Stimulated activated CD4-positive, alpha-beta T cell treated with anti-CD3 and anti-CD28 coated beads, Interleukin-2, amount 100 ng/mL, for 48 hours (primary cell): ENCODE data around the gene ANKS1A.
"Not testable (repeated sequence)": the region's sequence is repeated elsewhere in the genome, so short reads cannot be mapped to it uniquely, and the experiment has no call there.

Experiments used
- DNase-seq, 2 donors: peaks; one replicate each; pipeline ENCODE4 v3.0.0-alpha.2; 2020

ANKS1A gene, protein sequence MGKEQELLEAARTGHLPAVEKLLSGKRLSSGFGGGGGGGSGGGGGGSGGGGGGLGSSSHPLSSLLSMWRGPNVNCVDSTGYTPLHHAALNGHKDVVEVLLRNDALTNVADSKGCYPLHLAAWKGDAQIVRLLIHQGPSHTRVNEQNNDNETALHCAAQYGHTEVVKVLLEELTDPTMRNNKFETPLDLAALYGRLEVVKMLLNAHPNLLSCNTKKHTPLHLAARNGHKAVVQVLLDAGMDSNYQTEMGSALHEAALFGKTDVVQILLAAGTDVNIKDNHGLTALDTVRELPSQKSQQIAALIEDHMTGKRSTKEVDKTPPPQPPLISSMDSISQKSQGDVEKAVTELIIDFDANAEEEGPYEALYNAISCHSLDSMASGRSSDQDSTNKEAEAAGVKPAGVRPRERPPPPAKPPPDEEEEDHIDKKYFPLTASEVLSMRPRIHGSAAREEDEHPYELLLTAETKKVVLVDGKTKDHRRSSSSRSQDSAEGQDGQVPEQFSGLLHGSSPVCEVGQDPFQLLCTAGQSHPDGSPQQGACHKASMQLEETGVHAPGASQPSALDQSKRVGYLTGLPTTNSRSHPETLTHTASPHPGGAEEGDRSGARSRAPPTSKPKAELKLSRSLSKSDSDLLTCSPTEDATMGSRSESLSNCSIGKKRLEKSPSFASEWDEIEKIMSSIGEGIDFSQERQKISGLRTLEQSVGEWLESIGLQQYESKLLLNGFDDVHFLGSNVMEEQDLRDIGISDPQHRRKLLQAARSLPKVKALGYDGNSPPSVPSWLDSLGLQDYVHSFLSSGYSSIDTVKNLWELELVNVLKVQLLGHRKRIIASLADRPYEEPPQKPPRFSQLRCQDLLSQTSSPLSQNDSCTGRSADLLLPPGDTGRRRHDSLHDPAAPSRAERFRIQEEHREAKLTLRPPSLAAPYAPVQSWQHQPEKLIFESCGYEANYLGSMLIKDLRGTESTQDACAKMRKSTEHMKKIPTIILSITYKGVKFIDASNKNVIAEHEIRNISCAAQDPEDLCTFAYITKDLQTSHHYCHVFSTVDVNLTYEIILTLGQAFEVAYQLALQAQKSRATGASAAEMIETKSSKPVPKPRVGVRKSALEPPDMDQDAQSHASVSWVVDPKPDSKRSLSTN

GRCh38 chr6:34888874-34889555, at the start of gene ANKS1A:
TSS of gene ANKS1A (plus strand) at chr6:34889255. CDS start at chr6:34889403, 148 bp downstream.
- peak; percentile 87 to 91 for DNase-seq

- DNase-seq = no peak
Observed at GRCh38 chr6:34839666-34840352, 49.2 kb upstream of the ANKS1A start.

- not testable (repeated sequence) for DNase-seq
Observed at GRCh38 chr6:34849066-34849465, 40.0 kb upstream of the ANKS1A start.

DNA sequence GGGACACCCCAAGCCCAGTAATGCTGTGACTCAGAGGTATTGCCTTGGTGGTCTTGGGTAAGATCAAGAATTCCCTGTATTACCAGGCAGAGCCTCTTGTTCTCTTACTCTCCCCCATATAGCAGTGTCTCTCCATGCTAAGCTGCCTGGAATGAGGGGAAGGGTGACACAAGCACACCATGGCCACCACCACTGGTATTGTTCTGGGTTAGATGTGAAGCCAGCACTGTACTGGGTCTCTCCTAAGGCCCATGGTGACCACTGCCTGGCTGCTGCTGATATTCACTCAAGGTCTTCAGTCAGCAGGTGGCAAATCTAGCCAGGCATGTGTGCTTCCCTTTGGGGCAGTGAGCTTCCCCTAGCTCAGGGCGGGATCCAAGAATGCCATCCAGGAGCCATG, 37.7 kb upstream of the ANKS1A start:
- no peak for DNase-seq

GRCh38 chr6:34852406-34853085, 36.5 kb upstream of the ANKS1A start:
- DNase-seq = no peak

- no peak for DNase-seq
Observed at GRCh38 chr6:34855463-34855862, 33.6 kb upstream of the ANKS1A start.

GRCh38 chr6:34858681-34859080, 30.4 kb upstream of the ANKS1A start:
- DNase-seq = no peak

- no peak for DNase-seq
Observed at GRCh38 chr6:34859951-34860350, 29.1 kb upstream of the ANKS1A start.

- DNase-seq = no peak
Observed at GRCh38 chr6:34860776-34861175, 28.3 kb upstream of the ANKS1A start.

GRCh38 chr6:34864007-34864406, 25.0 kb upstream of the ANKS1A start:
- no peak for DNase-seq

DNA sequence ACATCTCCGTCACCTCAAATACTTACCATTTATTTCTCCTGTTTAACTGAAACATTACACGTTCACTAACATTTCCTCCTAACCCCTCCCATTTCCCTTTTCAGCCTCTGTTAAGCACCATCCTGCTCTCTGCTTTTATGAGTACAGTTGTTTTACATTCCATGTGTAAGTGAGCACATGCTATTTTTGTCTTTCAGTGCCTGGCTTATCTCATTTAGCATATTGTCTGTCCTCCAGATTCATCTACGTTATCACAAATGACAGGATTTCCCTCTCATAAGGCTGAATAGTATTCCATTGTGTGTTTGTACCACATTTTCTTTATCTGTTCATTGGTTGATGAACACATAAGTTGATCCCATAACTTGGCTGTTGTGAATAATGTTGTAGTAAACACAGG, 23.9 kb upstream of the ANKS1A start:
- DNase-seq = no peak

DNA sequence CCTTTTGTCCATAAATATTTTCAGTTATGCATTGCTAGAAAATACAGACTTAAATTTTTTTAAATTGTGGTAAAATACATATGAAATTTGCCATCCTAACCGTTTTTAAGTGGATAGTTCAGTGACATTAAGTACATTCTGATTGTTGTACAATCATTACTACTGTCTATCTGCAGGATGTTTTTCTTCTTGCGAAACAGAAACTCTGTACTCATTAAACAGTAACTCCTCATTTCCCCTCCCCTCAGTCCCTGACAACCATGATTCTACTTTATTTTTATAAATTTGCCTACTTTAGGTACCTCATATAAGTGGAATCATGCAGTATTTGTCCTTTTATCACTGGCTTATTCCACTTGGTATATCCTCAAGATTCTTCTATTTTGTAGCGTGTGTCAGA, 22.5 kb upstream of the ANKS1A start:
- no peak for DNase-seq

- DNase-seq = no peak
Observed at GRCh38 chr6:34867484-34867883, 21.6 kb upstream of the ANKS1A start.

GRCh38 chr6:34871853-34872252, 17.2 kb upstream of the ANKS1A start:
- no peak for DNase-seq

GRCh38 chr6:34872332-34872731, 16.7 kb upstream of the ANKS1A start:
- DNase-seq = no peak

- no peak for DNase-seq
Observed at GRCh38 chr6:34875292-34876213, 13.5 kb upstream of the ANKS1A start.

DNA sequence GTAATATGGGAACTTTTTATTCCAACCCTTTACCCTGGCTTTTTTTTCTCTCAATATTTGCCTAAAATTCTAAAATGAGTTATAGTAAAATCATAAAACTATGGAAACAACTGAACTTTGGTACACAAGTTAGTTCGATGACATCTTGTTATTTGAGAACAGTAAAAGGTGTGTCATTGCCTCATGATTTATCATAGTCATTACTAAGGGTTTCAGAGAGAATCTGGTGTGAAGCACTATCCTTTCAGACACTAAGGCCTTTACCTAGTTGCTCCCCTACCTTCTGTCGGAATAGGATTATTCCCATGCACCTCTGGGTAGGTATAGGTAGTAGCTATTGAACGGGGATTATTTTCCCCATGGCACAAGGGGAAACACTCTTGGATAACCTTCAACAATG, 12.6 kb upstream of the ANKS1A start:
- DNase-seq = no peak

GRCh38 chr6:34877259-34877658, 11.8 kb upstream of the ANKS1A start:
- no peak for DNase-seq

GRCh38 chr6:34877869-34878485, 11.1 kb upstream of the ANKS1A start:
- DNase-seq = no peak

DNA sequence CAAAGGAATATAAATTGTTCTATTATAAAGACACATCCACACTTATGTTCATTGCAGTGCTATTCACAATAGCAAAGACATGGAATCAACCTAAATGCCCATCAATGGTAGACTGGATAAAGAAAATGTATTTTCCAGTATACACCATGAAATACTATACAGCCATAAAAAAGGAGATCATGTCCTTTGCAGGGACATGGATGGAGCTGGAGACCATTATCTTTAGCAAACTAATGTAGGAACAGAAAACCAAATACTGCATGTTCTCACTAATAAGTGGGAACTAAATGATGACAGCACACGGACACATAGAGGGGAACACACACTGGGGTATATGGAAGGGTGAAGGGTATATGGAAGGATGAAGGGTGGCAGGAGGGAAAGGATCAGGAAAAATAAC, 5.0 kb upstream of the ANKS1A start:
- not testable (repeated sequence) for DNase-seq
